Pancreas (tissue), 10 donors: ENCODE measurements around the gene PAGE5. TPM values are rescaled to one million over a fixed set of nuclear protein-coding genes. Genes with fewer than 3 reads are reported as not detected.

Source experiments
- ATAC-seq, 4 donors: fragments of 200-7000 bp; cut with Tn5 transposase; one replicate each; pipeline versions ENCODE4 v1.8.0 to v1.9.1; 2020; ENCODE audit warnings: mild to moderate bottlenecking in 4 of 4, moderate library complexity in 4 of 4
- DNase-seq, 6 donors: peaks; one replicate each; pipeline ENCODE4 v3.0.0-alpha.2; 2020
- FAIRE-seq: peaks from 2 replicates; lab custom pipeline; 2012; peaks lifted over from hg19 to GRCh38; lab: Jason Lieb, UNC
- H3K27ac ChIP-seq, 4 donors: fragments of 200-600 bp; sonication (generic); 1 replicate in 3 of 4; 2 replicates in 1 of 4; pipeline versions ENCODE4 v1.5.0 to v1.8.0; 2020
- H3K27me3 ChIP-seq, 4 donors: fragments of 200-600 bp; one replicate each; pipeline ENCODE4 v1.8.0; 2021
- H3K36me3 ChIP-seq, 3 donors: fragments of 200-600 bp; sonication (generic) in 1 of 3; one replicate each; pipeline versions ENCODE4 v1.5.0 to v1.8.0; 2020 to 2021
- H3K4me1 ChIP-seq, 3 donors: fragments of 200-600 bp; one replicate each; pipeline ENCODE4 v1.8.0; 2021
- H3K4me3 ChIP-seq, 4 donors: fragments of 200-600 bp; sonication (generic) in 2 of 4; one replicate each; pipeline versions ENCODE4 v1.5.0 to v1.8.0; 2020 to 2021
- H3K9me3 ChIP-seq, 4 donors: fragments of 200-600 bp; one replicate each; pipeline ENCODE4 v1.8.0; 2021
- CTCF ChIP-seq, 4 donors: fragments of 200-600 bp; sonication (generic) in 3 of 4; IDR thresholded peaks; one replicate each; pipeline versions ENCODE4 v1.5.0 to v1.8.0; 2021; ENCODE audit warnings: antibody characterized with exemption in 4 of 4
- WGBS, 2 donors: extraction: QIAGEN DNeasy Blood & Tissue Kit; methylation state at CpG; one replicate each; pipeline ENCODE4 v1.1.7; 2013; 5-methylcytosine and 5-hydroxymethylcytosine counted together
- intact Hi-C, 3 donors: fragments of 100-400 bp; cut with DNase I; formaldehyde crosslinking; loops; one replicate each; pipeline versions ENCODE4 v1.11.1 to v1.14.2; 2022
- polyA plus RNA-seq, 2 donors: library from polyadenylated mRNA; stranded (reverse); fragments of 200-250 nt; gene quantifications; one replicate each; pipeline ENCODE4 v1.2.3, GENCODE V29; 2013
- total RNA-seq, 6 donors: library from RNA; stranded (reverse); fragmentation: NEBNext Ultra II Directional in 4 of 6; extraction: Animal tissue kit (Norgen Biotek cat#: 25700) in 4 of 6; gene quantifications; one replicate each; pipeline versions ENCODE4 v1.2.1 to v1.2.4, GENCODE V29; 2021 to 2023
- donor health status: healthy with polysubstance abuse.
- donor health status: DM: no; HTN: no; CAD: no; lungs with moderate emphysema.
- donor health status: DM: no; HTN: no; CAD: no.
- donor health status: control.
- donor health status: control.
- donor health status: Bipolar disorder and iron deficiency.
- donor health status: DM: yes; HTN: yes; CAD: no.
- donor health status: DM: no; HTN: no; CAD: no.
- donor health status: DM: no; HTN: no; CAD: no.
- donor health status: DM: yes; HTN: yes; CAD: no.

The PAGE5 gene
- total and polyA plus RNA-seq, 8 donors: not detected

- DNase-seq (no peak), ATAC-seq (no peak), FAIRE-seq (no peak)
- H3K36me3 ChIP-seq: no peaks in the 10 kb centered on the region
- no peak overlapping the region for H3K27ac ChIP-seq
- H3K4me3 ChIP-seq: no peak overlapping the region
- H3K4me1 ChIP-seq: no peaks in the 10 kb centered on the region
- no peaks in the 10 kb centered on the region for H3K9me3 ChIP-seq
- peaks cover 0 to 24% (median 2%) of the 10 kb centered on the region in 4 donors for H3K27me3 ChIP-seq
- TF ChIP-seq CTCF (IDR thresholded peaks at IDR 0.05): no peak
- intact Hi-C loops: no loop called here
Measured at GRCh38 chrX:55253528-55253927, 33.4 kb downstream of the PAGE5 start.

- WGBS, 2 donors: 63 to 87% methylated on average over 2 of the region's 2 CpGs
- H3K27ac ChIP-seq: no peak overlapping the region
- FAIRE-seq: no peak
- no peaks in the 10 kb centered on the region for H3K9me3 ChIP-seq
- peaks cover 0 to 6% (median 2%) of the 10 kb centered on the region in 4 donors for H3K27me3 ChIP-seq
- H3K36me3 ChIP-seq: no peaks in the 10 kb centered on the region
- H3K4me3 ChIP-seq: no peak overlapping the region
- intact Hi-C loops: no loop called here
- no peaks in the 10 kb centered on the region for H3K4me1 ChIP-seq
- no peak for DNase-seq
- no peak for ATAC-seq
- no peak for TF ChIP-seq CTCF (IDR thresholded peaks at IDR 0.05)
Measured at GRCh38 chrX:55260806-55261205, 40.7 kb downstream of the PAGE5 start.

GRCh38 chrX:55264816-55265215, 44.7 kb downstream of the PAGE5 start, which contains the start of gene PAGE3:
PAGE3 (minus strand) TSS chrX:55264916; CDS start chrX:55263903, 1,013 bp downstream.
- Histone ChIP-seq H3K27me3 (peaks cover 0 to 6% (median 0%) of the 10 kb centered on the region in 4 donors), H3K4me3 (no peak within 1 kb of the TSS), H3K36me3 (no peaks in the 10 kb centered on the region), H3K9me3 (no peaks in the 10 kb centered on the region), H3K4me1 (no peaks in the 10 kb centered on the region), H3K27ac (no peak within 1 kb of the TSS)
- FAIRE-seq: no peak
- ATAC-seq: no peak
- intact Hi-C loops: no loop called here
- no peak for TF ChIP-seq CTCF (IDR thresholded peaks at IDR 0.05)
- no peak for DNase-seq
- 75 to 84% methylated on average over 5 of the region's 5 CpGs for WGBS, 2 donors

Other genes starting within 250 kb of the PAGE5 start
- gene PFKFB1, start 226.2 kb upstream of the PAGE5 start, total RNA-seq: 1 to 10 TPM in 2 of 6 donors, under 1 TPM in 4; 0.22 to 1.2 (median 0.81) TPM
- 1 to 10 TPM; 1.4 to 3.7 TPM for gene PFKFB1, start 226.2 kb upstream of the PAGE5 start, polyA plus RNA-seq
- gene APEX2, start 220.0 kb upstream of the PAGE5 start, total RNA-seq: 1 to 10 TPM; 3.5 to 8.6 (median 5.8) TPM
- gene APEX2, start 220.0 kb upstream of the PAGE5 start, polyA plus RNA-seq: 1 to 10 TPM; 4.5 to 8.0 TPM
- under 1 TPM; 0.14 to 0.97 (median 0.30) TPM for gene ALAS2, start 189.4 kb upstream of the PAGE5 start, total RNA-seq
- under 1 TPM; 0.15 to 0.70 TPM for gene ALAS2, start 189.4 kb upstream of the PAGE5 start, polyA plus RNA-seq
- not detected for gene PAGE2B, start 145.3 kb upstream of the PAGE5 start, total RNA-seq
- gene PAGE2B, start 145.3 kb upstream of the PAGE5 start, polyA plus RNA-seq: under 1 TPM in 1 of 2 donors, not detected in 1; 0.54 TPM
- gene PAGE2, start 131.3 kb upstream of the PAGE5 start, total RNA-seq: not detected
- gene PAGE2, start 131.3 kb upstream of the PAGE5 start, polyA plus RNA-seq: under 1 TPM in 1 of 2 donors, not detected in 1; 0.28 TPM
- not detected for gene PAGE3, start 44.6 kb downstream of the PAGE5 start, total RNA-seq
- not detected for gene PAGE3, start 44.6 kb downstream of the PAGE5 start, polyA plus RNA-seq
- gene MAGEH1, start 231.8 kb downstream of the PAGE5 start, total RNA-seq: 10 to 100 TPM in 4 of 6 donors, 1 to 10 TPM in 2; 7.1 to 14.7 (median 10.9) TPM
- gene MAGEH1, start 231.8 kb downstream of the PAGE5 start, polyA plus RNA-seq: 10 to 100 TPM; 11.2 to 46.5 TPM